CD8-positive, alpha-beta memory T cell (primary cell): ENCODE data around the gene SZT2. TPM values are rescaled to one million over a fixed set of nuclear protein-coding genes. Genes with fewer than 3 reads are reported as not detected.
A peak's percentile ranks its signal among the peaks of the same experiment; 100 is the strongest.

Source experiments
- CTCF ChIA-PET: fragments of 350-600 bp; sonication (Branson Sonifier 250); formaldehyde crosslinking; loops from one replicate; lab custom pipeline; 2021; ENCODE audit warnings: antibody characterized with exemption; lab: Charles Lee
- POLR2A ChIA-PET: fragments of 350-600 bp; sonication (Branson Sonifier 250); formaldehyde crosslinking; loops from one replicate; lab custom pipeline; 2021; ENCODE audit warnings: antibody characterized with exemption; lab: Charles Lee
- DNase-seq, 5 donors: peaks; one replicate each; pipeline versions ENCODE4 v3.0.0 to v3.0.0-alpha.2; 2020 to 2022; ENCODE audit warnings: mixed read lengths in 1 of 5
- H3K27ac ChIP-seq: one replicate; pipeline ENCODE4 v1.7.0; 2013; ENCODE audit warnings: low read depth, mild to moderate bottlenecking, low read length, moderate library complexity
- H3K27me3 ChIP-seq: 2 replicates; pipeline ENCODE4 v1.7.0; 2013; ENCODE audit warnings: low read length, mild to moderate bottlenecking; ENCODE audit not compliant: insufficient read depth, poor library complexity, severe bottlenecking
- H3K36me3 ChIP-seq: 2 replicates; pipeline ENCODE4 v1.7.0; 2013; ENCODE audit warnings: mild to moderate bottlenecking, low read length, moderate library complexity; ENCODE audit not compliant: insufficient read depth
- H3K4me1 ChIP-seq: 2 replicates; pipeline ENCODE4 v1.7.0; 2013; ENCODE audit warnings: mild to moderate bottlenecking, low read length, moderate library complexity; ENCODE audit not compliant: insufficient read depth
- H3K4me3 ChIP-seq: 2 replicates; pipeline ENCODE4 v1.7.0; 2013; ENCODE audit warnings: mild to moderate bottlenecking, low read length
- H3K9me3 ChIP-seq: 2 replicates; pipeline ENCODE4 v1.7.0; 2013; ENCODE audit warnings: mild to moderate bottlenecking, low read length
- H3K27ac Mint-ChIP-seq, 8 donors: one replicate each; pipeline ENCODE4 v1.8.0; 2020 to 2021; ENCODE audit warnings: mixed read lengths in 8 of 8, mild to moderate bottlenecking in 6 of 8, inconsistent platforms in 3 of 8, moderate library complexity in 3 of 8
- H3K27me3 Mint-ChIP-seq, 2 donors: one replicate each; pipeline ENCODE4 v1.8.0; 2020 to 2021; ENCODE audit warnings: mixed read lengths in 2 of 2, mild to moderate bottlenecking in 1 of 2, moderate library complexity in 1 of 2
- H3K36me3 Mint-ChIP-seq, 3 donors: one replicate each; pipeline ENCODE4 v1.8.0; 2020 to 2021; ENCODE audit warnings: mixed read lengths in 3 of 3, inconsistent platforms in 1 of 3, mild to moderate bottlenecking in 1 of 3
- H3K4me1 Mint-ChIP-seq, 3 donors: one replicate each; pipeline ENCODE4 v1.8.0; 2020 to 2021; ENCODE audit warnings: mixed read lengths in 3 of 3, inconsistent platforms in 1 of 3, mild to moderate bottlenecking in 1 of 3
- H3K4me3 Mint-ChIP-seq, 7 donors: one replicate each; pipeline ENCODE4 v1.8.0; 2020 to 2021; ENCODE audit warnings: mixed read lengths in 7 of 7, mild to moderate bottlenecking in 6 of 7, moderate library complexity in 4 of 7, inconsistent platforms in 2 of 7
- H3K9me3 Mint-ChIP-seq, 5 donors: one replicate each; pipeline ENCODE4 v1.8.0; 2020 to 2022; ENCODE audit warnings: mixed read lengths in 5 of 5, mild to moderate bottlenecking in 3 of 5, moderate library complexity in 2 of 5, inconsistent platforms in 1 of 5
- polyA plus RNA-seq: library from polyadenylated mRNA; unstranded; fragments of 300-500 nt; fragmentation: Illumina TruSeq; gene quantifications from one replicate; pipeline ENCODE4 v1.2.3, GENCODE V29; 2021
- total RNA-seq, 2 experiments: library from RNA; stranded (reverse); gene quantifications; one replicate each; pipeline ENCODE4 v1.2.3, GENCODE V29; 2021

Gene SZT2
- total and polyA plus RNA-seq, 3 experiments from 2014 or later, result 7.2 to 35.1 (median 34.4) TPM

- H3K4me3 Mint-ChIP-seq, result peak overlapping the region in 2 of 7 donors; percentile 12 to 20
- no peak overlapping the region for H3K27ac ChIP-seq
- no peak for DNase-seq
- no peaks in the 10 kb centered on the region for H3K27me3 ChIP-seq
- peak overlapping the region in 6 of 8 donors; percentile 3 to 88 (median 61) for H3K27ac Mint-ChIP-seq
- H3K36me3 Mint-ChIP-seq, result peaks cover 0 to 56% (median 16%) of the 10 kb centered on the region in 3 donors
- H3K27me3 Mint-ChIP-seq, result no peaks in the 10 kb centered on the region
- H3K4me1 Mint-ChIP-seq, result peaks cover 37 to 45% (median 39%) of the 10 kb centered on the region in 3 donors
- peaks cover 33% of the 10 kb centered on the region for H3K36me3 ChIP-seq
- peaks cover 22% of the 10 kb centered on the region for H3K4me1 ChIP-seq
- ChIA-PET CTCF (no interaction called here), POLR2A (no interaction called here)
- H3K9me3 Mint-ChIP-seq, result no peaks in the 10 kb centered on the region
- H3K9me3 ChIP-seq, result no peaks in the 10 kb centered on the region
- no peak overlapping the region for H3K4me3 ChIP-seq
These were observed 25.7 kb upstream of the SZT2 start for GRCh38 chr1:43363935-43364525.

DNA sequence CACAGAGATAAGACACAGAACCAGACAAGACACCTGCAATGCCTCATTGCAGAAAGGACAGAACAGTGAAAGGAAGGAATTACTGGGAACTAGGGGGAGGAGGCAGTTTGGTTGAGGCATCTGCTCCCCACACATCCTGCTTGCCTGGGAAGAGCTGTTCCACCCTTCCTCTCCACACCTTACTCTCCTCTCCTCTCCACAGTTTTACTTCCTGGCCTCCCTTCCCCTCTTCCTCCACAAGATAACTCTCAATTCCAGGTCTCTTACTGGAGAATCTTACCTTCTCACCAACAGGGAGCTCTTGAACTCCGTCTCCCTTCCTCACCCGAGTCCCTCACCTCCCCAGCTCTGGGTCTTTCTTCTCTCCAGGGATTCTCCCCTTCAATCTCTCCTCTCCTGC, 24.0 kb upstream of the SZT2 start:
- H3K4me1 ChIP-seq, result peaks cover 20% of the 10 kb centered on the region
- CTCF ChIA-PET, result no interaction called here
- no peak for DNase-seq
- Mint-ChIP-seq H3K4me1 (peaks cover 35 to 39% (median 36%) of the 10 kb centered on the region in 3 donors), H3K9me3 (no peaks in the 10 kb centered on the region), H3K36me3 (peaks cover 0 to 56% (median 16%) of the 10 kb centered on the region in 3 donors), H3K4me3 (peak overlapping the region; percentile 67 to 94 (median 89)), H3K27ac (peak overlapping the region; percentile 69 to 98 (median 89)), H3K27me3 (no peaks in the 10 kb centered on the region)
- H3K9me3 ChIP-seq, result no peaks in the 10 kb centered on the region
- peaks cover 33% of the 10 kb centered on the region for H3K36me3 ChIP-seq
- peak overlapping the region; percentile 7 for H3K27ac ChIP-seq
- no peaks in the 10 kb centered on the region for H3K27me3 ChIP-seq
- no peak overlapping the region for H3K4me3 ChIP-seq
- POLR2A ChIA-PET, result no interaction called here

DNA sequence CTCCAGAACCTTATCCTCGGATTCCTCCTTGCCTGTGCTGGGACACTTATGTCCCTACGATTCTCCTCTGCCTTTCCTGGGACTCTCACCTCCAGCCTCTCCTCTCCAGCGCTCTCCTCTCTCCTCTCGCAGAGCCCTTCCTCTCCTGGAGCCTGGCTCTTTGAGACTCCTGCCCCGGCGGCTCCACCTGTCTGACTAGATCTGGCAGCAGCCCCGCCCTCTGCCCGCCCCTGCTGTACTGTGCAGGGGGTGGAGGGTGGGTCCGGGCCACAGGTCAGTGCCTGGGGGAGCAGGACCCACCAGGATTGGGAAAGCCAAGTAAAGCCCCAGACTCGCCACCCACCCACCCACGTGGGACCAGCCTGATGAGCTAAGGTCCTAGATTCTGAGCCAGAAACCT, 23.5 kb upstream of the SZT2 start:
- H3K4me1 ChIP-seq, result peaks cover 20% of the 10 kb centered on the region
- no peaks in the 10 kb centered on the region for H3K9me3 Mint-ChIP-seq
- no peaks in the 10 kb centered on the region for H3K27me3 Mint-ChIP-seq
- H3K36me3 Mint-ChIP-seq, result peaks cover 0 to 54% (median 16%) of the 10 kb centered on the region in 3 donors
- H3K9me3 ChIP-seq, result no peaks in the 10 kb centered on the region
- no peak overlapping the region for H3K4me3 ChIP-seq
- peaks cover 28% of the 10 kb centered on the region for H3K36me3 ChIP-seq
- H3K27ac ChIP-seq, result peak overlapping the region; percentile 7
- H3K4me1 Mint-ChIP-seq, result peaks cover 38 to 44% (median 40%) of the 10 kb centered on the region in 3 donors
- H3K4me3 Mint-ChIP-seq, result peak overlapping the region; percentile 87 to 94 (median 89)
- peak overlapping the region; percentile 88 to 98 (median 92) for H3K27ac Mint-ChIP-seq
- no peak for DNase-seq
- ChIA-PET POLR2A (no interaction called here), CTCF (no interaction called here)
- H3K27me3 ChIP-seq, result no peaks in the 10 kb centered on the region

GRCh38 chr1:43366601-43367025, 23.1 kb upstream of the SZT2 start:
- CTCF ChIA-PET, result no interaction called here
- peaks cover 37 to 49% (median 44%) of the 10 kb centered on the region in 3 donors for H3K4me1 Mint-ChIP-seq
- H3K9me3 Mint-ChIP-seq, result no peaks in the 10 kb centered on the region

GRCh38 chr1:43367026-43367903, 22.4 kb upstream of the SZT2 start:
- CTCF ChIA-PET, result interaction anchor here (1.3 to 1.4 kb wide), 5 partner anchors 9 to 139 kb away, joined by 3 to 10 read pairs (median 4); partner anchors contain the start of genes CDC20, MED8 and SZT2
- Histone ChIP-seq H3K27ac (peak overlapping the region; percentile 72), H3K27me3 (no peaks in the 10 kb centered on the region), H3K9me3 (no peaks in the 10 kb centered on the region), H3K4me1 (peaks cover 20% of the 10 kb centered on the region), H3K36me3 (peaks cover 24% of the 10 kb centered on the region), H3K4me3 (peak overlapping the region; percentile 83)
- Mint-ChIP-seq H3K9me3 (no peaks in the 10 kb centered on the region), H3K36me3 (peaks cover 0 to 44% (median 13%) of the 10 kb centered on the region in 3 donors), H3K4me3 (peak overlapping the region; percentile 87 to 94 (median 89)), H3K27ac (peak overlapping the region; percentile 88 to 96 (median 92)), H3K4me1 (peaks cover 37 to 49% (median 44%) of the 10 kb centered on the region in 3 donors), H3K27me3 (no peaks in the 10 kb centered on the region)
- peak in 3 of 5 donors; percentile 35 to 62 (median 39) for DNase-seq
- POLR2A ChIA-PET, result interaction anchor here (0.6 to 2.2 kb wide), 6 partner anchors 8 to 23 kb away, joined by 3 to 11 read pairs (median 4); partner anchors contain the start of gene CDC20

More at GRCh38 chr1:43366601-43367025, 23.1 kb upstream of the SZT2 start:
- Histone ChIP-seq H3K9me3 (no peaks in the 10 kb centered on the region), H3K36me3 (peaks cover 27% of the 10 kb centered on the region), H3K27ac (peak overlapping the region; percentile 72), H3K4me1 (peaks cover 20% of the 10 kb centered on the region), H3K4me3 (peak overlapping the region; percentile 83), H3K27me3 (no peaks in the 10 kb centered on the region)
- peak overlapping the region; percentile 87 to 94 (median 89) for H3K4me3 Mint-ChIP-seq
- no peak for DNase-seq
- no peaks in the 10 kb centered on the region for H3K27me3 Mint-ChIP-seq
- H3K27ac Mint-ChIP-seq, result peak overlapping the region; percentile 88 to 96 (median 92)
- POLR2A ChIA-PET, result interaction anchor here (1.2 to 2.2 kb wide), 3 partner anchors 8 to 22 kb away, joined by 3 to 11 read pairs (median 3); partner anchors contain the start of gene CDC20
- peaks cover 0 to 50% (median 16%) of the 10 kb centered on the region in 3 donors for H3K36me3 Mint-ChIP-seq

GRCh38 chr1:43367904-43368645, 21.6 kb upstream of the SZT2 start, which contains the start of gene ELOVL1:
Gene ELOVL1, minus strand, starts transcription at chr1:43368011. Its CDS starts 2,402 bp downstream, at chr1:43365609.
- no peaks in the 10 kb centered on the region for H3K9me3 Mint-ChIP-seq
- peak within 1 kb of the TSS; percentile 88 to 96 (median 94) for H3K27ac Mint-ChIP-seq
- ChIA-PET POLR2A (interaction anchor here (0.7 to 2.2 kb wide), 3 partner anchors 9 to 22 kb away, joined by 3 to 11 read pairs (median 8); partner anchors contain the start of gene CDC20), CTCF (interaction anchor here (0.9 to 1.4 kb wide), 6 partner anchors 10 to 139 kb away, joined by 3 to 10 read pairs (median 4); partner anchors contain the start of genes CDC20, MED8 and SZT2)
- H3K4me3 ChIP-seq, result peak within 1 kb of the TSS; percentile 83
- H3K27me3 Mint-ChIP-seq, result no peaks in the 10 kb centered on the region
- peaks cover 20% of the 10 kb centered on the region for H3K4me1 ChIP-seq
- H3K27ac ChIP-seq, result peak within 1 kb of the TSS; percentile 72
- peaks cover 0 to 36% (median 11%) of the 10 kb centered on the region in 3 donors for H3K36me3 Mint-ChIP-seq
- no peaks in the 10 kb centered on the region for H3K27me3 ChIP-seq
- H3K4me3 Mint-ChIP-seq, result peak within 1 kb of the TSS; percentile 88 to 94 (median 91)
- peak; percentile 68 to 86 (median 82) for DNase-seq
- no peaks in the 10 kb centered on the region for H3K9me3 ChIP-seq
- peaks cover 37 to 49% (median 44%) of the 10 kb centered on the region in 3 donors for H3K4me1 Mint-ChIP-seq
- H3K36me3 ChIP-seq, result peaks cover 24% of the 10 kb centered on the region

- ChIA-PET CTCF (interaction anchor here (0.9 to 1.4 kb wide), 5 partner anchors 10 to 140 kb away, joined by 3 to 10 read pairs (median 4); partner anchors contain the start of genes CDC20, MED8 and SZT2), POLR2A (interaction anchor here (0.7 to 2.2 kb wide), 3 partner anchors 10 to 281 kb away, joined by 3 to 11 read pairs (median 8); partner anchors contain the start of gene CDC20)
- peaks cover 19% of the 10 kb centered on the region for H3K36me3 ChIP-seq
- H3K4me3 ChIP-seq, result peak overlapping the region; percentile 76
- H3K27ac ChIP-seq, result peak overlapping the region; percentile 67
- peaks cover 20% of the 10 kb centered on the region for H3K4me1 ChIP-seq
- DNase-seq, result no peak
- peaks cover 0 to 31% (median 10%) of the 10 kb centered on the region in 3 donors for H3K36me3 Mint-ChIP-seq
- no peaks in the 10 kb centered on the region for H3K9me3 Mint-ChIP-seq
- H3K27ac Mint-ChIP-seq, result peak overlapping the region; percentile 39 to 96 (median 92)
- H3K27me3 ChIP-seq, result no peaks in the 10 kb centered on the region
- no peaks in the 10 kb centered on the region for H3K9me3 ChIP-seq
- peak overlapping the region; percentile 86 to 91 (median 89) for H3K4me3 Mint-ChIP-seq
- H3K4me1 Mint-ChIP-seq, result peaks cover 37 to 49% (median 44%) of the 10 kb centered on the region in 3 donors
- no peaks in the 10 kb centered on the region for H3K27me3 Mint-ChIP-seq
These were observed 21.1 kb upstream of the SZT2 start for GRCh38 chr1:43368646-43369020.
